ENCODE measurements around the gene GPR180.

DNA sequence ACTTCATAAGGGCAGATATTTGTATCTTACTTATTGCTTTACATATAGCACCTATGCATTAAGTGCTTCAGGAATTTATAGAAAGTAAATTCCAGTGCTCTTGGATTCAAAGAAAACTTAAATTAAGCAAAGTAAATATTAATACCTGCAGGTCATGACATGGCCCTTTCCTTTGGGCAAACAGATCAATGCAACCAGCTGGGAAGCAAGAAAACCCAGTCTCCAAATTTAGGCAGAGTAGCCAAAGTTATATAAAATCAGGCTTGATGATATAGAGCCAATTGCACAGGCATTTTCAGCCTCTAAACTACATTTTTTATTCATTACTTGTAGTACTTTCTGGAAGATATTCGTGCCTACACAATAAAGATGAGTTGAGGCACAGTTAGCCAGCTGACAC lies 22.6 kb upstream of the GPR180 start:
- no peak for TF ChIP-seq CREB1 (IDR thresholded peaks at IDR 0.05; ENCODE audit: low read depth)
- TF ChIP-seq, protein P1, sequence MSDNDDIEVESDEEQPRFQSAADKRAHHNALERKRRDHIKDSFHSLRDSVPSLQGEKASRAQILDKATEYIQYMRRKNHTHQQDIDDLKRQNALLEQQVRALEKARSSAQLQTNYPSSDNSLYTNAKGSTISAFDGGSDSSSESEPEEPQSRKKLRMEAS (IDR thresholded peaks at IDR 0.05) = no peak
- TF ChIP-seq, protein P2, sequence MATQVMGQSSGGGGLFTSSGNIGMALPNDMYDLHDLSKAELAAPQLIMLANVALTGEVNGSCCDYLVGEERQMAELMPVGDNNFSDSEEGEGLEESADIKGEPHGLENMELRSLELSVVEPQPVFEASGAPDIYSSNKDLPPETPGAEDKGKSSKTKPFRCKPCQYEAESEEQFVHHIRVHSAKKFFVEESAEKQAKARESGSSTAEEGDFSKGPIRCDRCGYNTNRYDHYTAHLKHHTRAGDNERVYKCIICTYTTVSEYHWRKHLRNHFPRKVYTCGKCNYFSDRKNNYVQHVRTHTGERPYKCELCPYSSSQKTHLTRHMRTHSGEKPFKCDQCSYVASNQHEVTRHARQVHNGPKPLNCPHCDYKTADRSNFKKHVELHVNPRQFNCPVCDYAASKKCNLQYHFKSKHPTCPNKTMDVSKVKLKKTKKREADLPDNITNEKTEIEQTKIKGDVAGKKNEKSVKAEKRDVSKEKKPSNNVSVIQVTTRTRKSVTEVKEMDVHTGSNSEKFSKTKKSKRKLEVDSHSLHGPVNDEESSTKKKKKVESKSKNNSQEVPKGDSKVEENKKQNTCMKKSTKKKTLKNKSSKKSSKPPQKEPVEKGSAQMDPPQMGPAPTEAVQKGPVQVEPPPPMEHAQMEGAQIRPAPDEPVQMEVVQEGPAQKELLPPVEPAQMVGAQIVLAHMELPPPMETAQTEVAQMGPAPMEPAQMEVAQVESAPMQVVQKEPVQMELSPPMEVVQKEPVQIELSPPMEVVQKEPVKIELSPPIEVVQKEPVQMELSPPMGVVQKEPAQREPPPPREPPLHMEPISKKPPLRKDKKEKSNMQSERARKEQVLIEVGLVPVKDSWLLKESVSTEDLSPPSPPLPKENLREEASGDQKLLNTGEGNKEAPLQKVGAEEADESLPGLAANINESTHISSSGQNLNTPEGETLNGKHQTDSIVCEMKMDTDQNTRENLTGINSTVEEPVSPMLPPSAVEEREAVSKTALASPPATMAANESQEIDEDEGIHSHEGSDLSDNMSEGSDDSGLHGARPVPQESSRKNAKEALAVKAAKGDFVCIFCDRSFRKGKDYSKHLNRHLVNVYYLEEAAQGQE (IDR thresholded peaks at IDR 0.05; ENCODE audit: low read depth) = no peak
- no peak for TF ChIP-seq ZBTB7A (IDR thresholded peaks at IDR 0.05; ENCODE audit: low read depth)
- TF ChIP-seq TCF12 (IDR thresholded peaks at IDR 0.05; ENCODE audit: low read depth) = no peak

Measured in Ishikawa (cell line).